ENCODE data around the gene ZSCAN5B. TPM values are rescaled to one million over a fixed set of nuclear protein-coding genes. Genes with fewer than 3 reads are reported as not detected.

ZSCAN5B gene
- total and polyA plus RNA-seq, 2 of the 13 experiments (the other 11 are each of a cell fraction or from before 2014, with no cell fraction given), result not detected

DNA sequence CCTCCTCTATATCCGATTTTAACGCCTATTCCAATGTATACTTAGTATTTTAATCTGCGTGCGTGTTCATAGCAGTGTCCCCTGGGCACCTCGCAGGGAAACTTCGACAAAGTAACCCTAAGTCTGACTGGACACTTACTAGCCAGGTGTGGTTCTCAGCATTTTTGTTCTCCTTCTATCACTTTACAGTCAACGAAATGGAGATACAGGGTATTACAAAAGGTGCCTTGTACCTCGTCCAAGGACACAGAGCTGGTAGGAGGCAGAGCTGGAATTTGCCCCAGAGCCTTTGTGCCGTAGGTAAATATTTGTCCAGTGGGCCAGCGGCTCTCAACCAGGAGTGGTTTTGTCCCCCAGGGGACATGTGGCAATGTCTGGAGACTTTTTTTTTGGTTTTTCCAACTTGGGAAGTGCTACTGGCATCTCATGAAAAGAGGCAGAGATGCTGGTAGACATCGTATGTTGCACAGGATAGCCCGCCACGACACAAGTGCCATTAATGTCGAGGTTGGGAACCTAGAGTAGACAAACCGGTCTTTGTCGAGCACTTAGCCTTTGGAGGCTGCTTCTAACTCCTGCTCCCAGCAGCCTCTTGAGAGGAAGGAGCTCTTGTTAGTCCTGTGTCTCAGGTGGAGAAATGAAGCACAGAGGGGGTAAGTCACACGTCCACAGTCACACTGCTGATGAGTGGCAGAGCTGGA lies 55.3 kb downstream of the ZSCAN5B start (continued):
- TF ChIP-seq, protein P1, sequence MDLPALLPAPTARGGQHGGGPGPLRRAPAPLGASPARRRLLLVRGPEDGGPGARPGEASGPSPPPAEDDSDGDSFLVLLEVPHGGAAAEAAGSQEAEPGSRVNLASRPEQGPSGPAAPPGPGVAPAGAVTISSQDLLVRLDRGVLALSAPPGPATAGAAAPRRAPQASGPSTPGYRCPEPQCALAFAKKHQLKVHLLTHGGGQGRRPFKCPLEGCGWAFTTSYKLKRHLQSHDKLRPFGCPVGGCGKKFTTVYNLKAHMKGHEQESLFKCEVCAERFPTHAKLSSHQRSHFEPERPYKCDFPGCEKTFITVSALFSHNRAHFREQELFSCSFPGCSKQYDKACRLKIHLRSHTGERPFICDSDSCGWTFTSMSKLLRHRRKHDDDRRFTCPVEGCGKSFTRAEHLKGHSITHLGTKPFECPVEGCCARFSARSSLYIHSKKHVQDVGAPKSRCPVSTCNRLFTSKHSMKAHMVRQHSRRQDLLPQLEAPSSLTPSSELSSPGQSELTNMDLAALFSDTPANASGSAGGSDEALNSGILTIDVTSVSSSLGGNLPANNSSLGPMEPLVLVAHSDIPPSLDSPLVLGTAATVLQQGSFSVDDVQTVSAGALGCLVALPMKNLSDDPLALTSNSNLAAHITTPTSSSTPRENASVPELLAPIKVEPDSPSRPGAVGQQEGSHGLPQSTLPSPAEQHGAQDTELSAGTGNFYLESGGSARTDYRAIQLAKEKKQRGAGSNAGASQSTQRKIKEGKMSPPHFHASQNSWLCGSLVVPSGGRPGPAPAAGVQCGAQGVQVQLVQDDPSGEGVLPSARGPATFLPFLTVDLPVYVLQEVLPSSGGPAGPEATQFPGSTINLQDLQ (CRISPR knock-in tag; IDR thresholded peaks at IDR 0.05), result peak; percentile 51; the same call in 1 of the 2 replicates
- peak; percentile 22; the same call in 1 of the 2 replicates for TF ChIP-seq SRY (CRISPR knock-in tag; IDR thresholded peaks at IDR 0.05)
- TF ChIP-seq, protein P2, sequence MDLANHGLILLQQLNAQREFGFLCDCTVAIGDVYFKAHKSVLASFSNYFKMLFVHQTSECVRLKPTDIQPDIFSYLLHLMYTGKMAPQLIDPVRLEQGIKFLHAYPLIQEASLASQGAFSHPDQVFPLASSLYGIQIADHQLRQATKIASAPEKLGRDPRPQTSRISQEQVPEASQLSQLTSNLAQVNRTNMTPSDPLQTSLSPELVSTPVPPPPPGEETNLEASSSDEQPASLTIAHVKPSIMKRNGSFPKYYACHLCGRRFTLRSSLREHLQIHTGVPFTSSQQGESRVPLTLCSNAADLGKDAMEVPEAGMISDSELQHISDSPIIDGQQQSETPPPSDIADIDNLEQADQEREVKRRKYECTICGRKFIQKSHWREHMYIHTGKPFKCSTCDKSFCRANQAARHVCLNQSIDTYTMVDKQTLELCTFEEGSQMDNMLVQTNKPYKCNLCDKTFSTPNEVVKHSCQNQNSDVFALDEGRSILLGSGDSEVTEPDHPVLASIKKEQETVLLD (CRISPR knock-in tag; IDR thresholded peaks at IDR 0.05; ENCODE audit: low read depth), result no peak
- TF ChIP-seq KDM4B (CRISPR knock-in tag; IDR thresholded peaks at IDR 0.05), result no peak; the same call in none of the 2 replicates
- TF ChIP-seq ZNF639 (CRISPR knock-in tag; conservative IDR thresholded peaks at IDR 0.05), result peak; percentile 75; the same call in 1 of the 2 replicates
- peak; percentile 80; the same call in 1 of the 2 replicates for TF ChIP-seq THRA (CRISPR knock-in tag; IDR thresholded peaks at IDR 0.05; ENCODE audit: borderline replicate concordance)
- TF ChIP-seq SPEN (CRISPR knock-in tag; IDR thresholded peaks at IDR 0.05; ENCODE audit: low read depth), result no peak; the same call in 1 of the 2 replicates
- 0 out of 2 replicates have a peak, but pooled peaks have one; percentile 60 for TF ChIP-seq ZNF264 (CRISPR knock-in tag; IDR thresholded peaks at IDR 0.05)
- no peak for TF ChIP-seq ZNF879 (CRISPR knock-in tag; IDR thresholded peaks at IDR 0.05)
- peak; percentile 80; the same call in 1 of the 2 replicates for TF ChIP-seq BCL6 (CRISPR knock-in tag; IDR thresholded peaks at IDR 0.05)
- no peak for TF ChIP-seq RBAK (CRISPR knock-in tag; IDR thresholded peaks at IDR 0.05)
- no peak for TF ChIP-seq ZNF589 (CRISPR knock-in tag; conservative IDR thresholded peaks at IDR 0.05)
- TF ChIP-seq ZFAT (CRISPR knock-in tag; conservative IDR thresholded peaks at IDR 0.05), result no peak
- no peak for TF ChIP-seq ZFP36L1 (CRISPR knock-in tag; IDR thresholded peaks at IDR 0.05)
- TF ChIP-seq, protein P3, sequence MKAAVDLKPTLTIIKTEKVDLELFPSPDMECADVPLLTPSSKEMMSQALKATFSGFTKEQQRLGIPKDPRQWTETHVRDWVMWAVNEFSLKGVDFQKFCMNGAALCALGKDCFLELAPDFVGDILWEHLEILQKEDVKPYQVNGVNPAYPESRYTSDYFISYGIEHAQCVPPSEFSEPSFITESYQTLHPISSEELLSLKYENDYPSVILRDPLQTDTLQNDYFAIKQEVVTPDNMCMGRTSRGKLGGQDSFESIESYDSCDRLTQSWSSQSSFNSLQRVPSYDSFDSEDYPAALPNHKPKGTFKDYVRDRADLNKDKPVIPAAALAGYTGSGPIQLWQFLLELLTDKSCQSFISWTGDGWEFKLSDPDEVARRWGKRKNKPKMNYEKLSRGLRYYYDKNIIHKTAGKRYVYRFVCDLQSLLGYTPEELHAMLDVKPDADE (CRISPR knock-in tag; IDR thresholded peaks at IDR 0.05), result no peak
- peak; percentile 73 for TF ChIP-seq MIXL1 (CRISPR knock-in tag; IDR thresholded peaks at IDR 0.05)
- peak; percentile 89 for TF ChIP-seq FOXO1 (CRISPR knock-in tag; IDR thresholded peaks at IDR 0.05)
- TF ChIP-seq, protein P4, sequence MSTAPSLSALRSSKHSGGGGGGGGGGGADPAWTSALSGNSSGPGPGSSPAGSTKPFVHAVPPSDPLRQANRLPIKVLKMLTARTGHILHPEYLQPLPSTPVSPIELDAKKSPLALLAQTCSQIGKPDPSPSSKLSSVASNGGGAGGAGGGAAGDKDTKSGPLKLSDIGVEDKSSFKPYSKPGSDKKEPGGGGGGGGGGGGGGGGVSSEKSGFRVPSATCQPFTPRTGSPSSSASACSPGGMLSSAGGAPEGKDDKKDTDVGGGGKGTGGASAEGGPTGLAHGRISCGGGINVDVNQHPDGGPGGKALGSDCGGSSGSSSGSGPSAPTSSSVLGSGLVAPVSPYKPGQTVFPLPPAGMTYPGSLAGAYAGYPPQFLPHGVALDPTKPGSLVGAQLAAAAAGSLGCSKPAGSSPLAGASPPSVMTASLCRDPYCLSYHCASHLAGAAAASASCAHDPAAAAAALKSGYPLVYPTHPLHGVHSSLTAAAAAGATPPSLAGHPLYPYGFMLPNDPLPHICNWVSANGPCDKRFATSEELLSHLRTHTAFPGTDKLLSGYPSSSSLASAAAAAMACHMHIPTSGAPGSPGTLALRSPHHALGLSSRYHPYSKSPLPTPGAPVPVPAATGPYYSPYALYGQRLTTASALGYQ (CRISPR knock-in tag; IDR thresholded peaks at IDR 0.05), result peak; percentile 78; the same call in 1 of the 2 replicates
- TF ChIP-seq NCOA5 (CRISPR knock-in tag; IDR thresholded peaks at IDR 0.05), result no peak
- TF ChIP-seq RXRB (CRISPR knock-in tag; IDR thresholded peaks at IDR 0.05; ENCODE audit: borderline replicate concordance), result peak; percentile 87
